Measurements from ENCODE around the gene CCDC81. TPM values are rescaled to one million over a fixed set of nuclear protein-coding genes. Genes with fewer than 3 reads are reported as not detected.

The CCDC81 gene
- 1 to 10 TPM in 1 of 4 donors, under 1 TPM in 1, not detected in 2; 0.51 to 1.1 TPM for total RNA-seq

GRCh38 chr11:86374586-86374985, at the start of gene CCDC81:
CCDC81 (plus strand) TSS chr11:86374887; CDS start chr11:86375164, 277 bp downstream.
- TF ChIP-seq, protein P1, sequence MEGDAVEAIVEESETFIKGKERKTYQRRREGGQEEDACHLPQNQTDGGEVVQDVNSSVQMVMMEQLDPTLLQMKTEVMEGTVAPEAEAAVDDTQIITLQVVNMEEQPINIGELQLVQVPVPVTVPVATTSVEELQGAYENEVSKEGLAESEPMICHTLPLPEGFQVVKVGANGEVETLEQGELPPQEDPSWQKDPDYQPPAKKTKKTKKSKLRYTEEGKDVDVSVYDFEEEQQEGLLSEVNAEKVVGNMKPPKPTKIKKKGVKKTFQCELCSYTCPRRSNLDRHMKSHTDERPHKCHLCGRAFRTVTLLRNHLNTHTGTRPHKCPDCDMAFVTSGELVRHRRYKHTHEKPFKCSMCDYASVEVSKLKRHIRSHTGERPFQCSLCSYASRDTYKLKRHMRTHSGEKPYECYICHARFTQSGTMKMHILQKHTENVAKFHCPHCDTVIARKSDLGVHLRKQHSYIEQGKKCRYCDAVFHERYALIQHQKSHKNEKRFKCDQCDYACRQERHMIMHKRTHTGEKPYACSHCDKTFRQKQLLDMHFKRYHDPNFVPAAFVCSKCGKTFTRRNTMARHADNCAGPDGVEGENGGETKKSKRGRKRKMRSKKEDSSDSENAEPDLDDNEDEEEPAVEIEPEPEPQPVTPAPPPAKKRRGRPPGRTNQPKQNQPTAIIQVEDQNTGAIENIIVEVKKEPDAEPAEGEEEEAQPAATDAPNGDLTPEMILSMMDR (IDR thresholded peaks at IDR 0.05; ENCODE audit: low read depth), result no peak

DNA sequence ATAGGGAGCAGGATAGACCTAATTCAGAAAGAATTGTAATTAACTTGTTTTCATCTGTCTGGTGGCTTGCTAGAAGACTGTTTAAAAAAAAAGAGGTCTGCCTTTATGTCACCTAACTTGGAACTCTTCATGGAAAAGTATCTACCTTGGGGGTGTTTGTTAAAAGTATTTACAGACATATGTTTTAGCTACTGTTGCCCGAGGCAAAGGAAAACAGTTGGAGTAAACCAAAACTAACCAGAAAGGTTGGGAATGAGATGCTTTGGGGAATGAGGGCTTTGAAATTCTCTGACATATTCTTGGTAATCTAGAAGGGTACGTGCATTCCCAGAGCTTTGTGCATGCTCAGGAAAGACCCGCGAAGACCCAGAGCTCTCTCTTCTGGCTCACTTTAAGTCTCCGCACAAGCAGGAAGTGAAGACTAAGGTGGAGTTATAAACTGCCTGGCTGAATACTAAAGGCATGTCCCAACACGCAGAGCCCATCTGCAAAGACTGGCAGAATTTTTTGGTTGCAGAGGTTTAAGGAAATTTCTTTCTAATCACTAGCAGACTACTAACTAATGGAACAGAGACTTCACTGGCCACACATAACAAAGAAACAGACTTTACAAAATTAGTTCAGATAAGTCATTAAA, 39.4 kb upstream of the CCDC81 start:
- TF ChIP-seq, protein P1 (IDR thresholded peaks at IDR 0.05; ENCODE audit: low read depth), result no peak

DNA sequence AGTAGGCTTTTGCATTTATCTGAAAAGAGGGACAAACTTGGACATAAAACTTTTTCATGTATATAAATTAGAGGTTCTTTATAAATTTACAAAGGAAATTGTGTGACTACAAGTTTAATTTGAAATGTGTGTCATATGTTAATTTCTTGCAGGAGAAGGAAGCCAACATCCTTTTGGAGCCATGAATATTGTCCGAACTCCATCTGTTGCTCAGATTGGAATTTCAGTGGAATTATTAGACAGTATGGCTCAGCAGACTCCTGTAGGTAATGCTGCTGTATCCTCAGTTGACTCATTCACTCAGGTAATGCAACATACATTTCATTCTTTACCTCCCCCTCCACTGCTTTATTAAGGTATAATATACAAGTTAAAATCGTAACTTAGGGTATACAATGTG, 37.5 kb upstream of the CCDC81 start:
- TF ChIP-seq, protein P1 (IDR thresholded peaks at IDR 0.05; ENCODE audit: low read depth), result no peak

DNA sequence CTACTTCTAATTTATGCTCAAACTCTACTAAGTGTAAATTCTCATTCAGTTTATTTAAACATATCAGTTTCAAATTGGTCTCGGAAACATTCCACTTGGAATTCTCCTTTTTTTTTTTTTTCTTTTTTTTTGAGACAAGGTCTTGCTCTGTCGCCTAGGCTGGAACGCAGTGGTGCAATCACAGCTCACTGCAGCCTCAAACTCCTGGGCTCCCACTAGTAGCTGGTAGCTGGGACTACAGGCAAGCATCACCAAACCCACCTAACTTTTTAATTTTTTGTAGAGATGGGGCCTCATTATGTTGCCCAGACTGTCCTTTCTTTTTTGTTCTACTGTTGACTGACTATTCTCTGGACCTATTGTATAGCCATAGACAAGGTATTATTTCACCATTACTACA, 33.3 kb upstream of the CCDC81 start:
- TF ChIP-seq, protein P1 (IDR thresholded peaks at IDR 0.05; ENCODE audit: low read depth), result no peak

- TF ChIP-seq, protein P1 (IDR thresholded peaks at IDR 0.05; ENCODE audit: low read depth), result no peak
Measured at GRCh38 chr11:86346513-86346912, 28.2 kb upstream of the CCDC81 start.

- TF ChIP-seq, protein P1 (IDR thresholded peaks at IDR 0.05; ENCODE audit: low read depth), result no peak
Measured at GRCh38 chr11:86355256-86355655, 19.4 kb upstream of the CCDC81 start.

DNA sequence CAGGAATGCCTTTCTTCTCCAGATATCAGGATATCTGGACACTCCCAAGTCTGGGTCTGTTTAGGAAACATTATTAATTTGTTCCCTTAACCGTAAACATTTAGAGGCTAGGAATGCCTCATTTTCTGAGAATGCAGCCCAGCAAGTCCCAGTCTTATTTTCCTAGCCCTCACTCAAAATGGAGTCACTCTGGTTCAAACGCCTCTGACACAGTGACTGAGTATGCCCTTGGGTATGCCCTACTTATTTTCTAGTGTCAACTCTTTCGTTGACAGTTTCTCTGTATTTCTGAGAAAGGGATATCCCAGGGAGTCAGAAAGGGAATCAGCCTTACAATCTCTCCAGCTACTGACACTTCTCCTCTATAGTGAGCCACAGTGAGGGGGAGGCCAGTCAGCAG, 16.0 kb upstream of the CCDC81 start:
- TF ChIP-seq, protein P1 (IDR thresholded peaks at IDR 0.05; ENCODE audit: low read depth), result no peak
